NCI-H187 treated with DMSO at 0.1 percent for 48 hours (cell line): Measurements from ENCODE around the gene LPCAT2.
"Not testable (repeated sequence)": the region's sequence is repeated elsewhere in the genome, so short reads cannot be mapped to it uniquely, and the experiment has no call there.

ENCODE experiments used
- DNase-seq: peaks from one replicate; lab custom pipeline; 2025; lab: John Stamatoyannopoulos, UW

LPCAT2 gene

GRCh38 chr16:55613613-55614335, 104.9 kb downstream of the LPCAT2 start:
- DNase-seq, result no peak

- no peak for DNase-seq
These were observed 106.2 kb downstream of the LPCAT2 start for GRCh38 chr16:55615071-55615470.

GRCh38 chr16:55615670-55616069, 106.8 kb downstream of the LPCAT2 start:
- DNase-seq, result not testable (repeated sequence)

- DNase-seq, result no peak
These were observed 112.9 kb downstream of the LPCAT2 start for GRCh38 chr16:55621771-55622170.

- no peak for DNase-seq
These were observed 113.4 kb downstream of the LPCAT2 start for GRCh38 chr16:55622272-55622671.

GRCh38 chr16:55622930-55623561, 114.2 kb downstream of the LPCAT2 start:
- DNase-seq, result no peak

GRCh38 chr16:55623640-55624039, 114.8 kb downstream of the LPCAT2 start:
- no peak for DNase-seq

- no peak for DNase-seq
These were observed 115.8 kb downstream of the LPCAT2 start for GRCh38 chr16:55624696-55625095.

- DNase-seq, result no peak
These were observed 117.0 kb downstream of the LPCAT2 start for GRCh38 chr16:55625843-55626242.

- no peak for DNase-seq
These were observed 119.6 kb downstream of the LPCAT2 start for GRCh38 chr16:55628306-55628968.

GRCh38 chr16:55630774-55631173, 121.9 kb downstream of the LPCAT2 start:
- no peak for DNase-seq

GRCh38 chr16:55632259-55632658, 123.4 kb downstream of the LPCAT2 start:
- no peak for DNase-seq

GRCh38 chr16:55634193-55634592, 125.3 kb downstream of the LPCAT2 start:
- DNase-seq, result no peak
